Fibroblast of skin of abdomen (primary cell): ENCODE results near the gene SATB2.
A peak's percentile ranks its signal among the peaks of the same experiment; 100 is the strongest.

Experiments used
- DNase-seq: peaks from one replicate; pipeline ENCODE4 v3.0.0-alpha.2; 2013

Gene SATB2

GRCh38 chr2:199452260-199452990 lies 5.3 kb downstream of the SATB2 start:
- peak; percentile 91 for DNase-seq

- DNase-seq, result no peak
Measured at GRCh38 chr2:199449956-199450355, 7.8 kb downstream of the SATB2 start.

- DNase-seq, result peak; percentile 28
Measured at GRCh38 chr2:199449455-199449854, 8.3 kb downstream of the SATB2 start.

- DNase-seq, result no peak
Measured at GRCh38 chr2:199446996-199447576, 10.7 kb downstream of the SATB2 start.

- DNase-seq, result no peak
Measured at GRCh38 chr2:199444749-199445148, 13.0 kb downstream of the SATB2 start.

GRCh38 chr2:199443589-199444130 lies 14.1 kb downstream of the SATB2 start:
- DNase-seq, result peak; percentile 66

GRCh38 chr2:199442173-199442572 lies 15.6 kb downstream of the SATB2 start:
- no peak for DNase-seq

GRCh38 chr2:199441759-199442158 lies 16.0 kb downstream of the SATB2 start:
- no peak for DNase-seq

- no peak for DNase-seq
Measured at GRCh38 chr2:199440118-199440517, 17.6 kb downstream of the SATB2 start.

GRCh38 chr2:199439542-199439941 lies 18.2 kb downstream of the SATB2 start:
- no peak for DNase-seq

GRCh38 chr2:199439066-199439465 lies 18.7 kb downstream of the SATB2 start:
- no peak for DNase-seq

GRCh38 chr2:199434555-199434954 lies 23.2 kb downstream of the SATB2 start:
- no peak for DNase-seq

- no peak for DNase-seq
Measured at GRCh38 chr2:199433204-199433832, 24.4 kb downstream of the SATB2 start.

GRCh38 chr2:199431746-199432213 lies 26.0 kb downstream of the SATB2 start:
- no peak for DNase-seq

GRCh38 chr2:199430214-199430613 lies 27.5 kb downstream of the SATB2 start:
- no peak for DNase-seq

GRCh38 chr2:199428291-199428690 lies 29.4 kb downstream of the SATB2 start:
- DNase-seq, result no peak

- DNase-seq, result no peak
Measured at GRCh38 chr2:199424160-199424559, 33.6 kb downstream of the SATB2 start.

- no peak for DNase-seq
Measured at GRCh38 chr2:199419428-199419827, 38.3 kb downstream of the SATB2 start.

GRCh38 chr2:199414465-199414864 lies 43.3 kb downstream of the SATB2 start:
- DNase-seq, result no peak

- no peak for DNase-seq
Measured at GRCh38 chr2:199414001-199414400, 43.7 kb downstream of the SATB2 start.

GRCh38 chr2:199409759-199410529 lies 47.8 kb downstream of the SATB2 start:
- peak; percentile 67 for DNase-seq

- no peak for DNase-seq
Measured at GRCh38 chr2:199407421-199407820, 50.3 kb downstream of the SATB2 start.

GRCh38 chr2:199405241-199405640 lies 52.5 kb downstream of the SATB2 start:
- DNase-seq, result peak; percentile 9
